NB4 (cell line): ENCODE measurements around the gene F13A1.

Experiments used
- CTCF ChIP-seq: IDR thresholded peaks from one replicate; pipeline ENCODE4 v1.5.1; 2012; ENCODE audit warnings: low read depth, low read length
- MAX ChIP-seq: IDR thresholded peaks from 2 replicates; pipeline ENCODE4 v1.6.1; 2011; ENCODE audit warnings: low read depth, low read length
- POLR2A ChIP-seq: IDR thresholded peaks from 2 replicates; pipeline ENCODE4 v1.6.1; 2011; ENCODE audit warnings: mild to moderate bottlenecking; ENCODE audit not compliant: insufficient read length; ENCODE audit errors: extremely low read depth

GRCh38 chr6:6243846-6244245 lies 76.6 kb downstream of the F13A1 start:
- TF ChIP-seq CTCF (no peak), POLR2A (no peak), MAX (no peak)
